ENCODE data around the gene AP1G2. TPM values are rescaled to one million over a fixed set of nuclear protein-coding genes. Genes with fewer than 3 reads are reported as not detected.

Gene AP1G2
- total and polyA plus RNA-seq, 2 of the 13 experiments (the other 11 are each of a cell fraction or from before 2014, with no cell fraction given), result 96.9 to 611 TPM

DNA sequence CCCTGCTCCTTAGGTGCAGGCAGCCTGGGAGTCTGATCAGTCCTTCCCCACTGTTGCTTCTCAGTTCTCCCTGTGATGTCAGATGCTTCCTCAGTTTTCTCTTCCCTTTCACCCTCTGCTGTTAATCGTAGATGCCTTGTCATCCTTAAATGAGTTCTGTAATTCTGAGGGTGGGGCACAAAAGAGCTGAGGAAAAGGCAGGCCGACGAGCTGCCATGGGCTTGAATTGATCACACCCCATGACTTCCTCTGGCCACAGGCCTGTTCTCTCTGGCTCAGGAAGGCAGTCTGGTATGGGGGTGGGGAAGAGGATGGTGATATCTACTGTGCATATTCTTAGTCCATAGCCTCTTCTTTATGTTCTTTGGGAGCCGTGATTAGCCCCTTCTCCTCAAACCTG, 5.2 kb upstream of the AP1G2 start (continued):
- TF ChIP-seq, protein P1, sequence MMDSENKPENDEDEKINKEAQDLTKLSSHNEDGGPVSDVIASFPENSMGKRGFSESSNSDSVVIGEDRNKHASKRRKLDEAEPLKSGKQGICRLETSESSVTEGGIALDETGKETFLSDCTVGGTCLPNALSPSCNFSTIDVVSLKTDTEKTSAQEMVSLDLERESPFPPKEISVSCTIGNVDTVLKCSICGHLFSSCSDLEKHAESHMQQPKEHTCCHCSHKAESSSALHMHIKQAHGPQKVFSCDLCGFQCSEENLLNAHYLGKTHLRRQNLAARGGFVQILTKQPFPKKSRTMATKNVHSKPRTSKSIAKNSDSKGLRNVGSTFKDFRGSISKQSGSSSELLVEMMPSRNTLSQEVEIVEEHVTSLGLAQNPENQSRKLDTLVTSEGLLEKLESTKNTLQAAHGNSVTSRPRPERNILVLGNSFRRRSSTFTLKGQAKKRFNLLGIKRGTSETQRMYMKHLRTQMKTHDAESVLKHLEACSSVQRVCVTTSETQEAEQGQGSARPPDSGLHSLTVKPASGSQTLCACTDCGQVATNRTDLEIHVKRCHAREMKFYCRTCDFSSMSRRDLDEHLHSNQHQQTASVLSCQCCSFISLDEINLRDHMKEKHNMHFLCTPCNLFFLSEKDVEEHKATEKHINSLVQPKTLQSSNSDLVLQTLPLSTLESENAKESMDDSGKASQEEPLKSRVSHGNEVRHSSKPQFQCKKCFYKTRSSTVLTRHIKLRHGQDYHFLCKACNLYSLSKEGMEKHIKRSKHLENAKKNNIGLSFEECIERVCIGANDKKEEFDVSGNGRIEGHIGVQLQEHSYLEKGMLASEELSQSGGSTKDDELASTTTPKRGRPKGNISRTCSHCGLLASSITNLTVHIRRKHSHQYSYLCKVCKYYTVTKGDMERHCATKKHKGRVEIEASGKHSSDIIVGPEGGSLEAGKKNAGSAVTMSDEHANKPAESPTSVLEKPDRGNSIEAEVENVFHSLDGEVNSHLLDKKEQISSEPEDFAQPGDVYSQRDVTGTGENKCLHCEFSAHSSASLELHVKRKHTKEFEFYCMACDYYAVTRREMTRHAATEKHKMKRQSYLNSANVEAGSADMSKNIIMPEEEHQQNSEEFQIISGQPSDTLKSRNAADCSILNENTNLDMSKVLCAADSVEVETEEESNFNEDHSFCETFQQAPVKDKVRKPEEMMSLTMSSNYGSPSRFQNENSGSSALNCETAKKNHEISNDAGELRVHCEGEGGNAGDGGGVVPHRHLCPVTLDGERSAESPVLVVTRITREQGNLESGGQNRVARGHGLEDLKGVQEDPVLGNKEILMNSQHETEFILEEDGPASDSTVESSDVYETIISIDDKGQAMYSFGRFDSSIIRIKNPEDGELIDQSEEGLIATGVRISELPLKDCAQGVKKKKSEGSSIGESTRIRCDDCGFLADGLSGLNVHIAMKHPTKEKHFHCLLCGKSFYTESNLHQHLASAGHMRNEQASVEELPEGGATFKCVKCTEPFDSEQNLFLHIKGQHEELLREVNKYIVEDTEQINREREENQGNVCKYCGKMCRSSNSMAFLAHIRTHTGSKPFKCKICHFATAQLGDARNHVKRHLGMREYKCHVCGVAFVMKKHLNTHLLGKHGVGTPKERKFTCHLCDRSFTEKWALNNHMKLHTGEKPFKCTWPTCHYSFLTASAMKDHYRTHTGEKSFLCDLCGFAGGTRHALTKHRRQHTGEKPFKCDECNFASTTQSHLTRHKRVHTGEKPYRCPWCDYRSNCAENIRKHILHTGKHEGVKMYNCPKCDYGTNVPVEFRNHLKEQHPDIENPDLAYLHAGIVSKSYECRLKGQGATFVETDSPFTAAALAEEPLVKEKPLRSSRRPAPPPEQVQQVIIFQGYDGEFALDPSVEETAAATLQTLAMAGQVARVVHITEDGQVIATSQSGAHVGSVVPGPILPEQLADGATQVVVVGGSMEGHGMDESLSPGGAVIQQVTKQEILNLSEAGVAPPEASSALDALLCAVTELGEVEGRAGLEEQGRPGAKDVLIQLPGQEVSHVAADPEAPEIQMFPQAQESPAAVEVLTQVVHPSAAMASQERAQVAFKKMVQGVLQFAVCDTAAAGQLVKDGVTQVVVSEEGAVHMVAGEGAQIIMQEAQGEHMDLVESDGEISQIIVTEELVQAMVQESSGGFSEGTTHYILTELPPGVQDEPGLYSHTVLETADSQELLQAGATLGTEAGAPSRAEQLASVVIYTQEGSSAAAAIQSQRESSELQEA (CRISPR knock-in tag; IDR thresholded peaks at IDR 0.05; ENCODE audit: not compliant biosample characterization), result no peak
- TF ChIP-seq POLR2G (IDR thresholded peaks at IDR 0.05; ENCODE audit: low read depth, low read length) (no peak), SP4 (CRISPR knock-in tag; IDR thresholded peaks at IDR 0.05) (0 out of 2 replicates have a peak, but pooled peaks have one; percentile 10), SKI (IDR thresholded peaks at IDR 0.05; ENCODE audit: partially characterized antibody) (no peak), ZBTB25 (CRISPR knock-in tag; IDR thresholded peaks at IDR 0.05) (no peak), ZSCAN25 (CRISPR knock-in tag; IDR thresholded peaks at IDR 0.05) (no peak)
- TF ChIP-seq, protein P2, sequence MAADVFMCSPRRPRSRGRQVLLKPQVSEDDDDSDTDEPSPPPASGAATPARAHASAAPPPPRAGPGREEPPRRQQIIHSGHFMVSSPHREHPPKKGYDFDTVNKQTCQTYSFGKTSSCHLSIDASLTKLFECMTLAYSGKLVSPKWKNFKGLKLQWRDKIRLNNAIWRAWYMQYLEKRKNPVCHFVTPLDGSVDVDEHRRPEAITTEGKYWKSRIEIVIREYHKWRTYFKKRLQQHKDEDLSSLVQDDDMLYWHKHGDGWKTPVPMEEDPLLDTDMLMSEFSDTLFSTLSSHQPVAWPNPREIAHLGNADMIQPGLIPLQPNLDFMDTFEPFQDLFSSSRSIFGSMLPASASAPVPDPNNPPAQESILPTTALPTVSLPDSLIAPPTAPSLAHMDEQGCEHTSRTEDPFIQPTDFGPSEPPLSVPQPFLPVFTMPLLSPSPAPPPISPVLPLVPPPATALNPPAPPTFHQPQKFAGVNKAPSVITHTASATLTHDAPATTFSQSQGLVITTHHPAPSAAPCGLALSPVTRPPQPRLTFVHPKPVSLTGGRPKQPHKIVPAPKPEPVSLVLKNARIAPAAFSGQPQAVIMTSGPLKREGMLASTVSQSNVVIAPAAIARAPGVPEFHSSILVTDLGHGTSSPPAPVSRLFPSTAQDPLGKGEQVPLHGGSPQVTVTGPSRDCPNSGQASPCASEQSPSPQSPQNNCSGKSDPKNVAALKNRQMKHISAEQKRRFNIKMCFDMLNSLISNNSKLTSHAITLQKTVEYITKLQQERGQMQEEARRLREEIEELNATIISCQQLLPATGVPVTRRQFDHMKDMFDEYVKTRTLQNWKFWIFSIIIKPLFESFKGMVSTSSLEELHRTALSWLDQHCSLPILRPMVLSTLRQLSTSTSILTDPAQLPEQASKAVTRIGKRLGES (CRISPR knock-in tag; IDR thresholded peaks at IDR 0.05; ENCODE audit: borderline replicate concordance), result no peak
